Right lobe of liver (tissue), 6 donors: ENCODE results near the gene NAT16. TPM values are rescaled to one million over a fixed set of nuclear protein-coding genes. Genes with fewer than 3 reads are reported as not detected.

Source experiments
- ATAC-seq, 4 donors: fragments of 200-7000 bp; cut with Tn5 transposase; one replicate each; pipeline ENCODE4 v1.9.1; 2020; ENCODE audit warnings: mild to moderate bottlenecking in 4 of 4, moderate library complexity in 4 of 4
- DNase-seq, 3 donors: peaks; one replicate each; pipeline ENCODE4 v3.0.0-alpha.2; 2020
- H3K27ac ChIP-seq, 3 donors: fragments of 200-600 bp; one replicate each; pipeline ENCODE4 v1.8.0; 2022
- H3K27me3 ChIP-seq, 2 donors: fragments of 200-600 bp; one replicate each; pipeline ENCODE4 v1.8.0; 2022
- H3K36me3 ChIP-seq, 4 donors: fragments of 200-600 bp; sonication (generic) in 1 of 4; one replicate each; pipeline versions ENCODE4 v1.5.1 to v1.8.0; 2017 to 2022; ENCODE audit warnings: control low read depth in 1 of 4
- H3K4me1 ChIP-seq, 4 donors: fragments of 200-600 bp; sonication (generic) in 1 of 4; one replicate each; pipeline versions ENCODE4 v1.5.1 to v1.8.0; 2017 to 2022; ENCODE audit warnings: control low read depth in 1 of 4
- H3K4me3 ChIP-seq, 3 donors: fragments of 200-600 bp; one replicate each; pipeline ENCODE4 v1.8.0; 2022
- H3K9me3 ChIP-seq, 4 donors: fragments of 200-600 bp; sonication (generic) in 1 of 4; one replicate each; pipeline versions ENCODE4 v1.5.1 to v1.8.0; 2017 to 2022; ENCODE audit warnings: control low read depth in 1 of 4
- POLR2A ChIP-seq: fragments of 450-650 bp; IDR thresholded peaks from one replicate; pipeline ENCODE4 v1.6.1; 2017; ENCODE audit warnings: antibody characterized with exemption, mild to moderate bottlenecking
- WGBS: methylation state at CpG from one replicate; pipeline ENCODE4 v1.1.6; 2018; ENCODE audit warnings: low coverage, low lambda C conversion rate; ENCODE audit not compliant: insufficient coverage; ENCODE audit errors: missing lambda C conversion rate; 5-methylcytosine and 5-hydroxymethylcytosine counted together
- intact Hi-C, 2 donors: fragments of 100-400 bp; cut with DNase I; formaldehyde crosslinking; loops; one replicate each; pipeline versions ENCODE4 v1.11.2 to v1.14.1; 2022
- total RNA-seq, 6 experiments: library from RNA; depleted of rRNA in 2 of 6; stranded (reverse); fragments of >200 nt in 2 of 6; fragmentation: NEBNext Ultra II Directional in 3 of 6; extraction: Animal tissue kit (Norgen Biotek cat#: 25700) in 3 of 6; gene quantifications; one replicate each; pipeline versions ENCODE4 v1.1.0 to v1.2.4, GENCODE V29; 2016 to 2023
- TF ChIP-seq, protein P1 (sequence below), 4 donors: fragments of 200-600 bp in 3 of 4; fragments of 450-650 bp in 1 of 4; IDR thresholded peaks; one replicate each; pipeline versions ENCODE4 v1.5.1 to v1.8.0; 2016 to 2022; ENCODE audit warnings: antibody characterized with exemption in 4 of 4, mild to moderate bottlenecking in 2 of 4
- donor health status: DM: no; HTN: yes; CAD: no.
- donor health status: DM: no; HTN: no; CAD: no.
- donor health status: DM: no; HTN: no; CAD: no.
- donor health status: DM: no; HTN: yes; CAD: no.
- donor health status: DM: no; HTN: yes; CAD: no.

The NAT16 gene
- total RNA-seq, 6 experiments from 2014 or later, result not detected

DNA sequence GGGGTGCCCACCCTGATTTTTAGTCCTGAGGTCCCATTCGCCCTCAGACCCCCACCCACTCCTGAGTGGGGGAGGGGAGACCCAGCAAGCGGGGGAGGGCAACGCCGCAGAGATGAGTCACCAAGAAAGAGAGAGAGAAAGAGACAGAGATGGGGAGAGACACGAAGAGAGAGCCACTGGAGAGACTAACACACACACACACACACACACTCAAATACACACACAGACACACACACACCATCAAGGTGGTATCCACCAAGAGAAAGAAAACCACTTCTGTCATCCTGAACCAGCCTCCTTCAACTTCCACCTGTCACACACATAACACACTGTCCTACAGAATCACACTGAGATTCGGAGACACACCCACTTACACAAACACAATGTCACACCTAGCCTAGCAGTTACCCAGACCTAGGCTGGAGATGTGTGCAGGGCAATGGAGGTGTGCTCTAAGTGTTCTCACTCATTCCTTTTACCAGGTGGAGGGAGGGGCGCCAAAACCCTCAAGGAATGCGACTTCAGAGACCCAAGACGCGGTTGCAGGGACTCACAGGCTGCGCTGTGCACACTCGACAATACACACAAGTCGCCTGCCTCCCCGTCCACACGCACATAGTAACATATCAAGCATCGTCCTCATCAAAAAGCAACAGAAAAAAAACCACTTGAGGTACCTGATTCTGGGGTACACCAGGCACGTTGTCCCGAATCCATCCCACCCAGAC lies 10.8 kb downstream of the NAT16 start:
- WGBS, result under 1% methylated on average over 14 of the region's 18 CpGs

DNA sequence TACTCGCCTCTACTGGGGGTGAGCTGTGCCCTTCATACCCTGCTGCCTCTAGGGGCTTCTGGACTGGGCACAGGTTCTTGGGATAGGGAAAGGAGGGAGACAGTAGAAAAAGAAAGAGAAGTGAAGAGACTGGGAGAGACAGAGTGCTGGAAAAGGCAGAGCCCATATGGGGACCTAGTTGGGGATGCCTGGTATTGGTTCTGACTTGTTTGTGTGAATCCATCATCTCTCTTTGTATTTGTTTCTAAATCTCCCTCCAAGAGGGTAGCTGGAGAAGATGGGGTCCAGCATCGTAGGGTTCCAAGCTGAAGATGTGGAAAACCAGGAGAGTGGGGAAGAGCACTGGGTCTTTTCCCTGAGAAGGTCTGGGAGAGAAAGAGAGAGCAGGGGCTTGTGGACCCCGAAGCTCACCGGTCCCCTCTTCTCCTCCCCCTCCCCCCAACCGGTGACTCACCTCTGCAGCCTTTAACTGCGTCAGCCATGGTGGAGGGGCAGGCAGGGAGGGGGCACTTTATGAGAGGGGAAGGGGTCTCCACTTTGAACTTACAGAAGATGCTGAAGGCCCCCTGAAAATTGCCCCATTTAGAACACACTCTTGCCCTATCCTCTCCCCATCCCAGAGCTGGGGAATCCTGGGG lies 11.6 kb downstream of the NAT16 start:
- no peak for ATAC-seq
- Histone ChIP-seq H3K4me1 (peaks cover 0 to 26% (median 0%) of the 10 kb centered on the region in 4 donors), H3K9me3 (no peaks in the 10 kb centered on the region), H3K27ac (no peak overlapping the region), H3K27me3 (peaks cover 5 to 36% of the 10 kb centered on the region in 2 donors), H3K36me3 (no peaks in the 10 kb centered on the region), H3K4me3 (no peak overlapping the region)
- no peak for DNase-seq
- 3% methylated on average over 5 of the region's 6 CpGs for WGBS
- TF ChIP-seq, protein P1, sequence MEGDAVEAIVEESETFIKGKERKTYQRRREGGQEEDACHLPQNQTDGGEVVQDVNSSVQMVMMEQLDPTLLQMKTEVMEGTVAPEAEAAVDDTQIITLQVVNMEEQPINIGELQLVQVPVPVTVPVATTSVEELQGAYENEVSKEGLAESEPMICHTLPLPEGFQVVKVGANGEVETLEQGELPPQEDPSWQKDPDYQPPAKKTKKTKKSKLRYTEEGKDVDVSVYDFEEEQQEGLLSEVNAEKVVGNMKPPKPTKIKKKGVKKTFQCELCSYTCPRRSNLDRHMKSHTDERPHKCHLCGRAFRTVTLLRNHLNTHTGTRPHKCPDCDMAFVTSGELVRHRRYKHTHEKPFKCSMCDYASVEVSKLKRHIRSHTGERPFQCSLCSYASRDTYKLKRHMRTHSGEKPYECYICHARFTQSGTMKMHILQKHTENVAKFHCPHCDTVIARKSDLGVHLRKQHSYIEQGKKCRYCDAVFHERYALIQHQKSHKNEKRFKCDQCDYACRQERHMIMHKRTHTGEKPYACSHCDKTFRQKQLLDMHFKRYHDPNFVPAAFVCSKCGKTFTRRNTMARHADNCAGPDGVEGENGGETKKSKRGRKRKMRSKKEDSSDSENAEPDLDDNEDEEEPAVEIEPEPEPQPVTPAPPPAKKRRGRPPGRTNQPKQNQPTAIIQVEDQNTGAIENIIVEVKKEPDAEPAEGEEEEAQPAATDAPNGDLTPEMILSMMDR (IDR thresholded peaks at IDR 0.05), result no peak
- no peak for TF ChIP-seq POLR2A
- intact Hi-C loops, result loop anchor here in 1 of 2 donors (10.0 kb wide), 1 partner anchor 116 kb away; no protein-coding TSS in a partner anchor

More for the DNA sequence above, 10.8 kb downstream of the NAT16 start:
- no peaks in the 10 kb centered on the region for H3K36me3 ChIP-seq
- DNase-seq, result no peak
- no peak overlapping the region for H3K27ac ChIP-seq
- ATAC-seq, result no peak
- H3K27me3 ChIP-seq, result peaks cover 5 to 41% of the 10 kb centered on the region in 2 donors
- TF ChIP-seq, protein P1 (IDR thresholded peaks at IDR 0.05), result no peak
- no peak for TF ChIP-seq POLR2A
- peaks cover 0 to 30% (median 0%) of the 10 kb centered on the region in 4 donors for H3K4me1 ChIP-seq
- no peak overlapping the region for H3K4me3 ChIP-seq
- H3K9me3 ChIP-seq, result no peaks in the 10 kb centered on the region
- intact Hi-C loops, result loop anchor here in 1 of 2 donors (10.0 kb wide), 1 partner anchor 116 kb away; no protein-coding TSS in a partner anchor

DNA sequence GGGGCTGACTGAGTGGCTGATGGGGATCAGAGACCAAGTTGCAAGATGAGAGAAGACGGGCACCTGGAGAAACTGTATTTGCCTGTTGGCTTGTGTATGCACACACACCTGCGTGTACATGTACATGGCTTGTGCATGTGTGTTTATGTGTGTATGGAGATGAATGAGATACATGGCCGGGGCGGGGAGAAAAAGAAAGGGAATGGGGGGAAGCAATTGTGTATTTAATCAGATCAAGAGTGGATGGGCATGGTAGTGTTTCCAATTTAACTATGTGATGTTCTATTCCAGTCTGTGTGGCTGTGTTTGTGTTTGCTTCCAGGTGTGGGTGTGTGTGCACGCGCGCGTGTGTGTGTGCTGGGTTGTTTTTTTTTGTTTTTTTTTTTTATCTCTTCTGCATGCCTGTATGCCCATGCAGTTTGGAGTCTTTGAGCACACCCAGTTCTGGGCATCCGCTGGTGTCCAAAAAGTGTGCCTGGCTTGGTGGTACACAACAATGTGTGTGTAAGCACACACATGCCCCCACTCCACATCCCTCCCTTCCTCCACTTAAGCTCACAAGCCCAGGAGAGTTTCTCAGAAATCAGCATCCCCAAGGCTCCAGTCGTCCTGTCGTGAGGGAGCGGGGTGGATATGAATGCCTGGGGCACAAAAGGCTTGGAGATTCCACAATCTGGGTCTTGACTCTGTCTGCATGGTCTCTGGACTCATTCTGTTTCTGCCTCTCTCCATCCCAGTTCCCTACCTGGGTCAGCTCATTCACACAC lies 12.3 kb downstream of the NAT16 start:
- WGBS, result 4% methylated on average over 12 of the region's 12 CpGs
- ATAC-seq (no peak), DNase-seq (no peak)
- H3K27ac ChIP-seq, result no peak overlapping the region
- peaks cover 0 to 29% of the 10 kb centered on the region in 2 donors for H3K27me3 ChIP-seq
- no peaks in the 10 kb centered on the region for H3K9me3 ChIP-seq
- intact Hi-C loops, result loop anchor here in 1 of 2 donors (10.0 kb wide), 1 partner anchor 117 kb away; no protein-coding TSS in a partner anchor
- H3K4me3 ChIP-seq, result no peak overlapping the region
- H3K4me1 ChIP-seq, result peaks cover 0 to 24% (median 0%) of the 10 kb centered on the region in 4 donors
- TF ChIP-seq, protein P1 (IDR thresholded peaks at IDR 0.05), result no peak
- TF ChIP-seq POLR2A, result no peak
- no peaks in the 10 kb centered on the region for H3K36me3 ChIP-seq

DNA sequence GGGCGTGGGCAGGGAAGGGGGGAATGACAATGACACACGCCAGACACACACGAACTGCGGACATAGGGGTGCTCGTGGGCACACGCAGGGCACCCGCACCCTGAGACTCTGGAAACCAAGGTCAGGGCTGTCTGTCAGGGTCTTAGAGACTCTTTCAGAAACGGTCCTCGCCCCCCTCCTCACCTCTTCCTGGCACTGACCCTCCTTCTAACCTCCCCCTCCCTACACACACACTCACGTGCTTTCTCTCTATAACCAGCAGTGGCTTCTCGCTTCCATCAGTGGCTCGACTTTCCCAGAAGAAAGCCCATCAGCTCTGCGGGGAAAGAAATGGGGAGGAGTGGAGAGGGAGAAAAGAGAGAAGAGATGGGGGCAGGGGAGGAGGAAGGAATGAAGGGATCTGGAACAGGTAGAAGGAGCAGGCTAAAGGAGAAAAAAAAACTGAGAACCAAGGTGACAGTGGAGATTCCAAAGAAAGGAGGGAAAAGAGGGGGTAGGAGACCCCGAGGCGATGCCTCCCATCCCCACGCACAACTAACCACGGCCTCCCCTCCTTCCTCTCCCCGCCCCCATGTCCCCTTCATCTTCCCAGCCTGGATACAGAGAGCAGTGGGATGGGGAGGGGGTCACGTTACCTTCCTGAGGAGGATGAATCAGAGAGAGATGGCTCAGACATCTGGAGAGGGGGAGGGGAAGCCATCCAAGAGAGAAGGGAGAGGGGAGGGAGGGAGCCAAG lies 13.0 kb downstream of the NAT16 start:
- under 1% methylated on average over 17 of the region's 19 CpGs for WGBS
- DNase-seq (no peak), ATAC-seq (no peak)
- no peak for TF ChIP-seq POLR2A
- TF ChIP-seq, protein P1 (IDR thresholded peaks at IDR 0.05), result no peak
- intact Hi-C loops, result loop anchor here in 1 of 2 donors (10.0 kb wide), 1 partner anchor 118 kb away; no protein-coding TSS in a partner anchor
- Histone ChIP-seq H3K4me3 (no peak overlapping the region), H3K9me3 (no peaks in the 10 kb centered on the region), H3K4me1 (peaks cover 0 to 23% (median 0%) of the 10 kb centered on the region in 4 donors), H3K36me3 (no peaks in the 10 kb centered on the region), H3K27me3 (peaks cover 0 to 28% of the 10 kb centered on the region in 2 donors), H3K27ac (no peak overlapping the region)
